Measurements from ENCODE around the gene PPP1R8.

DNA sequence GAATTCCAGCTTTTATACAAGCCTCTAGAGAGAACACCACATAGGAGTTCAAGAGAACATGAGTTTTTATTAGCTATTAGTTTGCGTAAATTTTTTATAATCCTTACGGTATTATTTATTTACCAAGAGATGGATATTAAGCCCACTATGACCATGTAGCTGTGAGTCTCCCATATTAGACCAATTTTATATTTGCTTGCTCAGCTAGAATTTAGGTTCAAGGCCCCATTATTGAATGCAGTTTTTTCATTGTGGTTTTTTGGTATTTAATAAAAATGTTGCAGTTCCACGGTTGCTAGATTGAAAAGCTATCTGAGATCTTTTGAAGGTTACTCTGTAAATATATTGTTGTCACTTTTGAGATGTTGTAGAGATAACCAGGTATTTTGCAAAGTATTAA lies 2.9 kb downstream of the PPP1R8 start:
- TF ChIP-seq POLR2AphosphoS5 (IDR thresholded peaks at IDR 0.05; ENCODE audit: low read depth, low read length) (no peak), POLR2A (IDR thresholded peaks at IDR 0.05; ENCODE audit: low read depth, low read length) (no peak), TAF1 (IDR thresholded peaks at IDR 0.05; ENCODE audit: borderline replicate concordance, low read depth, low read length) (no peak)

All from GM12892 (cell line).